ENCODE measurements around the gene CPLX4. TPM values are rescaled to one million over a fixed set of nuclear protein-coding genes. Genes with fewer than 3 reads are reported as not detected.

Gene CPLX4
- polyA plus RNA-seq, 2 donors = not detected

- Histone ChIP-seq H3K27ac (ENCODE audit: low read depth in 2 of 2, low read length in 1 of 2) (no peak overlapping the region), H3K4me1 (ENCODE audit: control insufficient read depth in 2 of 2, insufficient read depth in 2 of 2, low read length in 1 of 2) (no peaks in the 10 kb centered on the region), H3K36me3 (ENCODE audit: control insufficient read depth in 2 of 2, insufficient read depth in 2 of 2, low read length in 1 of 2) (no peaks in the 10 kb centered on the region), H3K9me3 (ENCODE audit: control insufficient read depth in 2 of 2, insufficient read depth in 1 of 2, low read depth in 1 of 2, low read length in 1 of 2) (no peaks in the 10 kb centered on the region), H3K4me3 (ENCODE audit: low read depth in 1 of 2, low read length in 2 of 2) (no peak overlapping the region), H3K27me3 (ENCODE audit: control insufficient read depth in 1 of 2, insufficient read depth in 2 of 2, low read length in 2 of 2) (peaks cover 0 to 9% of the 10 kb centered on the region in 2 donors)
Measured at GRCh38 chr18:59293317-59293716, 25.1 kb downstream of the CPLX4 start.

- Histone ChIP-seq H3K9me3 (ENCODE audit: control insufficient read depth in 2 of 2, insufficient read depth in 1 of 2, low read depth in 1 of 2, low read length in 1 of 2) (no peaks in the 10 kb centered on the region), H3K27ac (ENCODE audit: low read depth in 2 of 2, low read length in 1 of 2) (no peak overlapping the region), H3K4me1 (ENCODE audit: control insufficient read depth in 2 of 2, insufficient read depth in 2 of 2, low read length in 1 of 2) (no peaks in the 10 kb centered on the region), H3K36me3 (ENCODE audit: control insufficient read depth in 2 of 2, insufficient read depth in 2 of 2, low read length in 1 of 2) (no peaks in the 10 kb centered on the region), H3K4me3 (ENCODE audit: low read depth in 1 of 2, low read length in 2 of 2) (no peak overlapping the region), H3K27me3 (ENCODE audit: control insufficient read depth in 1 of 2, insufficient read depth in 2 of 2, low read length in 2 of 2) (no peaks in the 10 kb centered on the region)
- 63 to 65% methylated on average over 6 of the region's 6 CpGs for WGBS, 2 donors
Measured at GRCh38 chr18:59286341-59286740, 32.1 kb downstream of the CPLX4 start.

GRCh38 chr18:59282341-59282740, 36.1 kb downstream of the CPLX4 start:
- Histone ChIP-seq H3K9me3 (ENCODE audit: control insufficient read depth in 2 of 2, insufficient read depth in 1 of 2, low read depth in 1 of 2, low read length in 1 of 2) (peaks cover 0 to 2% of the 10 kb centered on the region in 2 donors), H3K27ac (ENCODE audit: low read depth in 2 of 2, low read length in 1 of 2) (no peak overlapping the region), H3K27me3 (ENCODE audit: control insufficient read depth in 1 of 2, insufficient read depth in 2 of 2, low read length in 2 of 2) (no peaks in the 10 kb centered on the region), H3K4me1 (ENCODE audit: control insufficient read depth in 2 of 2, insufficient read depth in 2 of 2, low read length in 1 of 2) (no peaks in the 10 kb centered on the region), H3K4me3 (ENCODE audit: low read depth in 1 of 2, low read length in 2 of 2) (no peak overlapping the region), H3K36me3 (ENCODE audit: control insufficient read depth in 2 of 2, insufficient read depth in 2 of 2, low read length in 1 of 2) (no peaks in the 10 kb centered on the region)
- 85 to 86% methylated on average over 11 of the region's 11 CpGs for WGBS, 2 donors

GRCh38 chr18:59279722-59280121, 38.7 kb downstream of the CPLX4 start:
- WGBS, 2 donors = 47 to 61% methylated on average over 1 of the region's 1 CpG
- no peaks in the 10 kb centered on the region for H3K36me3 ChIP-seq (ENCODE audit: control insufficient read depth in 2 of 2, insufficient read depth in 2 of 2, low read length in 1 of 2)
- H3K4me3 ChIP-seq (ENCODE audit: low read depth in 1 of 2, low read length in 2 of 2) = no peak overlapping the region
- H3K4me1 ChIP-seq (ENCODE audit: control insufficient read depth in 2 of 2, insufficient read depth in 2 of 2, low read length in 1 of 2) = no peaks in the 10 kb centered on the region
- H3K9me3 ChIP-seq (ENCODE audit: control insufficient read depth in 2 of 2, insufficient read depth in 1 of 2, low read depth in 1 of 2, low read length in 1 of 2) = peaks cover 0 to 4% of the 10 kb centered on the region in 2 donors
- peaks cover 0 to 11% of the 10 kb centered on the region in 2 donors for H3K27me3 ChIP-seq (ENCODE audit: control insufficient read depth in 1 of 2, insufficient read depth in 2 of 2, low read length in 2 of 2)
- H3K27ac ChIP-seq (ENCODE audit: low read depth in 2 of 2, low read length in 1 of 2) = no peak overlapping the region

- Histone ChIP-seq H3K36me3 (ENCODE audit: control insufficient read depth in 2 of 2, insufficient read depth in 2 of 2, low read length in 1 of 2) (no peaks in the 10 kb centered on the region), H3K4me3 (ENCODE audit: low read depth in 1 of 2, low read length in 2 of 2) (no peak overlapping the region), H3K9me3 (ENCODE audit: control insufficient read depth in 2 of 2, insufficient read depth in 1 of 2, low read depth in 1 of 2, low read length in 1 of 2) (peaks cover 0 to 4% of the 10 kb centered on the region in 2 donors), H3K4me1 (ENCODE audit: control insufficient read depth in 2 of 2, insufficient read depth in 2 of 2, low read length in 1 of 2) (no peaks in the 10 kb centered on the region), H3K27me3 (ENCODE audit: control insufficient read depth in 1 of 2, insufficient read depth in 2 of 2, low read length in 2 of 2) (peaks cover 0 to 15% of the 10 kb centered on the region in 2 donors), H3K27ac (ENCODE audit: low read depth in 2 of 2, low read length in 1 of 2) (no peak overlapping the region)
- WGBS, 2 donors = 47 to 81% methylated on average over 3 of the region's 3 CpGs
Measured at GRCh38 chr18:59279193-59279592, 39.3 kb downstream of the CPLX4 start.

GRCh38 chr18:59278793-59279192, 39.7 kb downstream of the CPLX4 start:
- no peak overlapping the region for H3K4me3 ChIP-seq (ENCODE audit: low read depth in 1 of 2, low read length in 2 of 2)
- H3K36me3 ChIP-seq (ENCODE audit: control insufficient read depth in 2 of 2, insufficient read depth in 2 of 2, low read length in 1 of 2) = no peaks in the 10 kb centered on the region
- no peak overlapping the region for H3K27ac ChIP-seq (ENCODE audit: low read depth in 2 of 2, low read length in 1 of 2)
- H3K27me3 ChIP-seq (ENCODE audit: control insufficient read depth in 1 of 2, insufficient read depth in 2 of 2, low read length in 2 of 2) = peaks cover 0 to 18% of the 10 kb centered on the region in 2 donors
- H3K9me3 ChIP-seq (ENCODE audit: control insufficient read depth in 2 of 2, insufficient read depth in 1 of 2, low read depth in 1 of 2, low read length in 1 of 2) = peaks cover 0 to 4% of the 10 kb centered on the region in 2 donors
- H3K4me1 ChIP-seq (ENCODE audit: control insufficient read depth in 2 of 2, insufficient read depth in 2 of 2, low read length in 1 of 2) = peaks cover 2 to 3% of the 10 kb centered on the region in 2 donors
- WGBS, 2 donors = 66 to 76% methylated on average over 5 of the region's 5 CpGs

GRCh38 chr18:59276047-59276446, 42.4 kb downstream of the CPLX4 start:
- Histone ChIP-seq H3K4me1 (ENCODE audit: control insufficient read depth in 2 of 2, insufficient read depth in 2 of 2, low read length in 1 of 2) (peaks cover 9 to 12% of the 10 kb centered on the region in 2 donors), H3K36me3 (ENCODE audit: control insufficient read depth in 2 of 2, insufficient read depth in 2 of 2, low read length in 1 of 2) (no peaks in the 10 kb centered on the region), H3K9me3 (ENCODE audit: control insufficient read depth in 2 of 2, insufficient read depth in 1 of 2, low read depth in 1 of 2, low read length in 1 of 2) (peaks cover 0 to 10% of the 10 kb centered on the region in 2 donors), H3K27me3 (ENCODE audit: control insufficient read depth in 1 of 2, insufficient read depth in 2 of 2, low read length in 2 of 2) (peaks cover 0 to 35% of the 10 kb centered on the region in 2 donors), H3K4me3 (ENCODE audit: low read depth in 1 of 2, low read length in 2 of 2) (no peak overlapping the region), H3K27ac (ENCODE audit: low read depth in 2 of 2, low read length in 1 of 2) (no peak overlapping the region)
- WGBS, 2 donors = 20 to 45% methylated on average over 5 of the region's 5 CpGs

GRCh38 chr18:59275406-59275949, 43.0 kb downstream of the CPLX4 start:
- Histone ChIP-seq H3K27ac (ENCODE audit: low read depth in 2 of 2, low read length in 1 of 2) (no peak overlapping the region), H3K27me3 (ENCODE audit: control insufficient read depth in 1 of 2, insufficient read depth in 2 of 2, low read length in 2 of 2) (peaks cover 0 to 41% of the 10 kb centered on the region in 2 donors), H3K9me3 (ENCODE audit: control insufficient read depth in 2 of 2, insufficient read depth in 1 of 2, low read depth in 1 of 2, low read length in 1 of 2) (peaks cover 0 to 10% of the 10 kb centered on the region in 2 donors), H3K4me1 (ENCODE audit: control insufficient read depth in 2 of 2, insufficient read depth in 2 of 2, low read length in 1 of 2) (peaks cover 9 to 12% of the 10 kb centered on the region in 2 donors), H3K4me3 (ENCODE audit: low read depth in 1 of 2, low read length in 2 of 2) (no peak overlapping the region), H3K36me3 (ENCODE audit: control insufficient read depth in 2 of 2, insufficient read depth in 2 of 2, low read length in 1 of 2) (no peaks in the 10 kb centered on the region)
- 34 to 46% methylated on average over 6 of the region's 6 CpGs for WGBS, 2 donors

GRCh38 chr18:59274533-59274928, 43.9 kb downstream of the CPLX4 start:
- 21 to 27% methylated on average over 18 of the region's 18 CpGs for whole genome bisulfite sequencing, 2 donors
- peaks cover 0 to 44% of the 10 kb centered on the region in 2 donors for H3K27me3 ChIP-seq (ENCODE audit: control insufficient read depth in 1 of 2, insufficient read depth in 2 of 2, low read length in 2 of 2)
- H3K9me3 ChIP-seq (ENCODE audit: control insufficient read depth in 2 of 2, insufficient read depth in 1 of 2, low read depth in 1 of 2, low read length in 1 of 2) = peaks cover 0 to 8% of the 10 kb centered on the region in 2 donors

More at GRCh38 chr18:59274533-59274928, 43.9 kb downstream of the CPLX4 start:
- H3K4me3 ChIP-seq (ENCODE audit: low read depth in 1 of 2, low read length in 2 of 2) = no peak overlapping the region
- no peak overlapping the region for H3K27ac ChIP-seq (ENCODE audit: low read depth in 2 of 2, low read length in 1 of 2)
- H3K4me1 ChIP-seq (ENCODE audit: control insufficient read depth in 2 of 2, insufficient read depth in 2 of 2, low read length in 1 of 2) = peaks cover 9 to 12% of the 10 kb centered on the region in 2 donors
- H3K36me3 ChIP-seq (ENCODE audit: control insufficient read depth in 2 of 2, insufficient read depth in 2 of 2, low read length in 1 of 2) = no peaks in the 10 kb centered on the region
